Smooth muscle cell (in vitro differentiated cells): ENCODE data around the gene TRIM47. TPM values are rescaled to one million over a fixed set of nuclear protein-coding genes. Genes with fewer than 3 reads are reported as not detected.

Source experiments
- DNase-seq: peaks from one replicate; lab custom pipeline; 2025; ENCODE audit not compliant: unreplicated experiment; lab: John Stamatoyannopoulos, UW
- H2AFZ ChIP-seq: fragments of 200-600 bp; sonication (generic); 2 replicates; pipeline ENCODE4 v1.6.0; 2016; ENCODE audit warnings: antibody characterized with exemption, low read depth, mild to moderate bottlenecking
- H3F3A ChIP-seq: fragments of 200-600 bp; sonication (generic); 2 replicates; pipeline ENCODE4 v1.6.0; 2017; ENCODE audit warnings: antibody characterized with exemption, low read depth
- H3K27ac ChIP-seq: fragments of 200-600 bp; sonication (generic); 2 replicates; pipeline ENCODE4 v1.5.1; 2016; ENCODE audit warnings: low read depth, mild to moderate bottlenecking
- H3K27me3 ChIP-seq: fragments of 200-600 bp; sonication (generic); 2 replicates; pipeline ENCODE4 v1.6.1; 2016; ENCODE audit warnings: low read depth, mild to moderate bottlenecking
- H3K36me3 ChIP-seq: fragments of 200-600 bp; sonication (generic); 2 replicates; pipeline ENCODE4 v1.5.1; 2016; ENCODE audit warnings: low read depth
- H3K4me1 ChIP-seq: fragments of 200-600 bp; sonication (generic); 2 replicates; pipeline ENCODE4 v1.5.1; 2016; ENCODE audit warnings: low read depth
- H3K4me2 ChIP-seq: fragments of 200-600 bp; sonication (generic); 2 replicates; pipeline ENCODE4 v1.6.0; 2016; ENCODE audit warnings: mild to moderate bottlenecking
- H3K4me3 ChIP-seq: fragments of 200-600 bp; sonication (generic); 2 replicates; pipeline ENCODE4 v1.5.1; 2016; ENCODE audit warnings: mild to moderate bottlenecking
- H3K79me2 ChIP-seq: fragments of 200-600 bp; sonication (generic); 2 replicates; pipeline ENCODE4 v1.6.0; 2016; ENCODE audit warnings: low read depth, mild to moderate bottlenecking
- H3K9ac ChIP-seq: fragments of 200-600 bp; sonication (generic); 2 replicates; pipeline ENCODE4 v1.6.0; 2016; ENCODE audit warnings: low read depth
- H3K9me3 ChIP-seq: fragments of 200-600 bp; sonication (generic); replicated peaks from 2 replicates; pipeline ENCODE4 v1.5.1; 2016; ENCODE audit warnings: low read depth
- H4K20me1 ChIP-seq: fragments of 200-600 bp; sonication (generic); 2 replicates; pipeline ENCODE4 v1.6.0; 2016; ENCODE audit warnings: low read depth
- CTCF ChIP-seq: fragments of 200-600 bp; sonication (generic); IDR thresholded peaks from 2 replicates; pipeline ENCODE4 v1.5.1; 2017; ENCODE audit warnings: borderline replicate concordance, mild to moderate bottlenecking, antibody characterized with exemption; ENCODE audit not compliant: insufficient read depth, poor library complexity, severe bottlenecking
- WGBS: methylation state at CpG from one replicate; pipeline ENCODE4 v1.1.7; 2016; ENCODE audit warnings: low lambda C conversion rate; 5-methylcytosine and 5-hydroxymethylcytosine counted together
- polyA plus RNA-seq: library from polyadenylated mRNA; unstranded; fragments of >200 nt; fragmentation: Nextera tagmentation; extraction: Ambion mirVana; gene quantifications from 2 replicates; pipeline ENCODE4 v1.2.1, GENCODE V29; 2016
- total RNA-seq: library from RNA; depleted of rRNA; stranded (reverse); fragments of >200 nt; gene quantifications from 2 replicates; pipeline ENCODE4 v1.2.3, GENCODE V29; 2014

Gene TRIM47
- total and polyA plus RNA-seq, 2 experiments from 2014 or later: 8.7 to 16.1 TPM

GRCh38 chr17:75896415-75897159 is 18.2 kb upstream of the TRIM47 start, which contains the start of gene TRIM65:
TSS of gene TRIM65 (minus strand) at chr17:75896951. CDS start at chr17:75896937, 14 bp downstream.
- peaks cover 13% of the 10 kb centered on the region for H3K4me1 ChIP-seq
- H3K79me2 ChIP-seq: peaks cover 9% of the 10 kb centered on the region
- no peaks in the 10 kb centered on the region for H3K27me3 ChIP-seq
- 1% methylated on average over 35 of the region's 102 CpGs for WGBS
- H3K4me3 ChIP-seq: peak within 1 kb of the TSS; percentile 77
- peak within 1 kb of the TSS; percentile 80 for H3K4me2 ChIP-seq
- H2AFZ ChIP-seq: peak within 1 kb of the TSS; percentile 82
- H3K36me3 ChIP-seq: no peaks in the 10 kb centered on the region
- H3K9me3 ChIP-seq: no peaks in the 10 kb centered on the region
- peak within 1 kb of the TSS; percentile 57 for H3K27ac ChIP-seq
- peak within 1 kb of the TSS; percentile 64 for H3K9ac ChIP-seq
- peak; percentile 62 for DNase-seq
- TF ChIP-seq CTCF: peak; percentile 21
- peaks cover 12% of the 10 kb centered on the region for H3F3A ChIP-seq
- peaks cover 5% of the 10 kb centered on the region for H4K20me1 ChIP-seq

DNA sequence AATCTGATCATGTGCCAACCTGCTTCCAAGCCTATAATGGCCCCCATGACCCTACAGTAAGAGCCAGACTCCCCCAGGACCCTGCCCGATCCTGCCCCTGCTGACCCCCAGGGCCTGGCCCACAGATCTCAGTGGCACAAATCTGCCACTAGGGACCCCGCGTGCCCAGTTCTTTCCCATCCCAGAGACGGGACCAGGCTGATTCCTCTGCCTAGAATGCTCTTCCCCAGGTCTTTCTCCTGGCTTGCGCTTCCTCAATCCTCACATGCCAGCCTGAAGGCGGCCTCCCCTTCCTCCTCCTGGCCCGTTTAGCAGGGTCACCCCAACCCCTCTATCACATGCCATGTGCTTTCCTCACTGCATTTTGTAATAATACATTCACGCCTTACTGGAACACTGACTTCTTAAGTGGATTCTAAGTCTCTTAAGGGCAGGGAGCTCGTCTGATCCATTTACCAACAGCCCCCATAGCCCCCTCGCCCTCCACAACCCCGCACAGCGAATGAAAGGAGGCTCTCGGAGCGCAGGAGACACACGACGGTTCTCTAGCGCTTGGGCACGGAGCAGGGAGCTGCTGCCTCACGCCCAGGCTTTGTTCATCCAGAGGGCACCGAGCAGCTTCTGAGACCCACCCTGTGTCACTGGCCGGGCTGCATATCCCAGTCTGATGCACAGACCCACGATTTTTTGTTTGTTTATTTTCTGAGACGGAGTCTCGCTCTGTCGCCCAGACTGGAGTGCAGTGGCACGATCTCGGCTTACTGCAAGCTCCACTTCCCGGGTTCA is 17.2 kb upstream of the TRIM47 start:
- Histone ChIP-seq H3K4me1 (peaks cover 13% of the 10 kb centered on the region), H3F3A (peaks cover 12% of the 10 kb centered on the region), H4K20me1 (peaks cover 5% of the 10 kb centered on the region), H2AFZ (no peak overlapping the region), H3K9me3 (no peaks in the 10 kb centered on the region), H3K36me3 (no peaks in the 10 kb centered on the region), H3K27me3 (no peaks in the 10 kb centered on the region), H3K79me2 (peaks cover 9% of the 10 kb centered on the region), H3K27ac (peak overlapping the region; percentile 57), H3K4me2 (peak overlapping the region; percentile 80), H3K9ac (peak overlapping the region; percentile 64), H3K4me3 (peak overlapping the region; percentile 77)
- peak; percentile 41 for TF ChIP-seq CTCF
- WGBS: 18% methylated on average over 28 of the region's 28 CpGs
- DNase-seq: no peak

DNA sequence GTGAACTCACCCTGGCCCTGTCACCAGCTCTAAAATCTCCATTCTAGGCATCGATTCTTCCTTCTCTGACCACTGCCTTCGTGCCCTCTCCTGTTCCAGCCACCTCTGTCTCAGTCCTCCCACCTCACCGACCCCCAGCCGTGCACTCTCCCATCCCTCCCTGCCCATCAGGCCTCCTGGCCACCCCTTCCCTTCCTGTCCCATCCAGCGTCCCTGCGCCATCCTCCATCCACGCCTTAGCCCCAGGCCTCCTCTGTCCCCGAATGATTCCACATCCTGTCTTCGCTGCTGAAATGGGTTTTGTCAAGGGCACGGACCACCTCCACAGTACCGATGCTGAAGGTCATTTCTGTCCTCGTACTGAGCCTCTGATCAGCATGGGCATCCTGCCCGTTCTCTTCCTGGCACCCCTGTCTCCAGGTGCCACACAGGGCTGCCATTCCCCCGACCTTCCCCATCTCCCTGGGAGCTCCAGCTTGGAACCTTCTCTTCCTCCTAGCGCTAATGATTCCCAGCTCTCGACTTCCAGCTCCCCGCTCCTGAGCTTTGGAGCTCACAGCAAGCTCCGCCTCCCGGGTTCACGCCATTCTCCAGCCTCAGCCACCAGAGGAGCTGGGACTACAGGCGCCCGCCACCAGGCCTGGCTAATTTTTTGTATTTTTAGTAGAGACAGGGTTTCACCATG is 15.8 kb upstream of the TRIM47 start:
- no peak overlapping the region for H3K9ac ChIP-seq
- 85% methylated on average over 22 of the region's 22 CpGs for WGBS
- no peak for TF ChIP-seq CTCF

More for the DNA sequence above, 15.8 kb upstream of the TRIM47 start:
- no peak for DNase-seq
- Histone ChIP-seq H3K27me3 (no peaks in the 10 kb centered on the region), H3F3A (peaks cover 12% of the 10 kb centered on the region), H3K36me3 (no peaks in the 10 kb centered on the region), H4K20me1 (peaks cover 5% of the 10 kb centered on the region), H3K79me2 (peaks cover 9% of the 10 kb centered on the region), H3K4me3 (no peak overlapping the region), H3K27ac (no peak overlapping the region), H2AFZ (no peak overlapping the region), H3K9me3 (no peaks in the 10 kb centered on the region), H3K4me2 (no peak overlapping the region), H3K4me1 (peaks cover 13% of the 10 kb centered on the region)
